ENCODE data around the gene DYNC1H1.

Gene DYNC1H1

GRCh38 chr14:101939646-101940170 is 24.7 kb upstream of the DYNC1H1 start:
- in situ Hi-C loops (cut with HindIII; ENCODE audit: low sequenced_read_pairs), result no loop called here

GRCh38 chr14:101944451-101944850 is 19.9 kb upstream of the DYNC1H1 start:
- in situ Hi-C loops (cut with HindIII; ENCODE audit: low sequenced_read_pairs), result no loop called here

DNA sequence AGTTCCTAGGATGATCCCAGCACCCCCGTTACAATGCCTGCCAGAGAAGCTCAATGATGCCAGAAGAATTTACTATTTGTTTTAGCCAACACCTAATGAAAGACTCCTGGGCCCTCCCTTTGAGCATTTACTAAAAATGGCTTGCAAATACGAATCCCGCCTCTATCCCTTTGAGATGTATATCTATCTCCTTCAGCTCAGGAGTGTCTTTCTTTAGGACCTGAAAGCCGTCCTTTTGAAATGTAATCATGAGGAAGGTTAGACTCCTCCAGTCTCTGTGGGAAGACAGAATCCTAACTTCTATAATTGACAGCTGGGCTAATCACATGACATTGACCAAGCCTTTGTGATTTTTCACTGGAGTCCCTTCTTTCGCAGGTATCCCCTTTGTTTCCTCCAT is 19.2 kb upstream of the DYNC1H1 start:
- in situ Hi-C loops (cut with HindIII; ENCODE audit: low sequenced_read_pairs), result no loop called here

GRCh38 chr14:101947577-101947903 is 16.8 kb upstream of the DYNC1H1 start:
- in situ Hi-C loops (cut with HindIII; ENCODE audit: low sequenced_read_pairs), result no loop called here

DNA sequence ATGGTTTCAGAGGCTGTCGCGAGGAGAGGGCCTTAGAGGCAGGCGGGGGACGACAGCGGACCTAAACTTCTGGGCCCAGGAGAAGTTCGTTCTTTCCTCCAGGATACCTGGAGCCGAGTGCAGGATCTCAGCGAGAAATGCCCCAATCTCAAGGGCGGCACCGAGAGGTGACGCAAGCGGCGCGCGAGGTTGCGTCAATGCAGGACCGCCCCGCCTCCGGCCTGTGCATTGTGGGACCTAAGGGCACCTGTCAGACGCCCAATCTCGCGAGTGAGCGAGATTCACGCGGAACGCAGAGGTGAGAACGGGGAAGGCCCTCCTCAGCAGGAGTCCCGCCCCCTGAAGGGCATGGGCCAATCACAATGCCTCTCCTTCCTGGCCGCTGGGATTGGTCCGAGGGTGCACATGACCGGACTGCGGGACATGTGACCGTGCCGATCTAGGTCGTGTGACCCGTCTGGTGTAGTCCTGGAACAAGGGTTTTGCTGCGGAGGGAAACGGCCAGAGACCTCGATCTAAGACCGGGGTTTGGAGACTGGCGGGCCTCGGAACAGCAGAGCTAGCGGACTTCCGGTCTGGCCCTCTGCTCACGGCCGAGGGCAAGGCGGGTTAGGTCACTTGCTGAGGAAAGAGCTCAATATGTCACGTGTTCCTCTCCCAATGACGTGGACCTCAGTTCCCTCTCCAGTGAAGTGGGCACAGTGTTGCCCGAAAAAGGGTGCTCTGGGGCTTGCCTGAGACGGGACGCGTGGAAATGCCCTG is 16.3 kb upstream of the DYNC1H1 start:
- in situ Hi-C loops (cut with HindIII; ENCODE audit: low sequenced_read_pairs), result no loop called here

DNA sequence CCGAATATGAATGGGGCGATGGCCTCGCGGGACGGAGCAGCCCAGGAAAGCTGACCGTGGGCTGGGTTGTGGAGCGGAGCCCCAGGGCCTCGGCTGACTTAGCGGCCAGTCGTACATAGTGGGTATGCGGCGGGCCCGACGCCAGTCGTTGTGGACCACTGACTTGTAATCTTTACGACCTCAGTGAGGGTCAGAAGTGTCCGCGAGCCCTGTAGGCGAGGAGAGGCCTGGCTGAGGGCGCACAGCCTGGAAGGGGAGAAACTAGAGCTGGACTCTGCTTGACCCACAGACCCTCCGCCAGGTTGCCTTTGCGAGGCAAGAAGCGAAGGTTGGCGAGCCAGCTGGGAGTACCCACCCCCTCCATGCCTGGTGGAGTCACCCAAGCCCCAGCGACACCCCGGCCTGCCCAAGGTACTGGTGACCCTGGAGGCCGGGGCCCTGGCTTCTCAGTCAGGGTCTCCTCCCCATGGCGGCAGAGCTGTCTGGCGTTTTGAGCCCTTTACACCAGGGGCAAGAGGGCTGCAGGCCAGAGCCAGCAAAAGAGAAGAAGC is 15.6 kb upstream of the DYNC1H1 start:
- in situ Hi-C loops (cut with HindIII; ENCODE audit: low sequenced_read_pairs), result no loop called here

DNA sequence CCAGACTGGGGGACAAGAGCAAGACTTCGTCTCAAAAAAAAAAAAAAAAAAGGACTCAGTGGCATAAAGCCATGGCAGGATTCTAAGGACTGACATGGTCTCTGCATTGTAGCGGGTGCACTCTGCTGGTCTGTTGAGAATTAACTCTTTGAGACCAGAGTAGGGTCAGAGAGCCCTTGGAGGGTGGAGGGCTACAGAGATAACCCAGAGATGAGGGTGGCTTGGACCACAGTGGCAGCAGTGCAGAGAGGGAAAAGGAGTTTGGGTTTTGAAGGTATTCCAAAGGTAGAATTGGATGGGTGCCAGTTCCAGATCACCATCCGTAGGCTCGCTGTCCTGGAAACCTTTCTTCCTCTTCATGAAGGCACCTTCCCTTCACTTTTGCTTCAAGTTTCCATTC is 14.3 kb upstream of the DYNC1H1 start:
- in situ Hi-C loops (cut with HindIII; ENCODE audit: low sequenced_read_pairs), result loop anchor here (25.0 kb wide), 1 partner anchor 238 kb away; no protein-coding TSS in a partner anchor

GRCh38 chr14:101950516-101951215 is 13.7 kb upstream of the DYNC1H1 start:
- in situ Hi-C loops (cut with HindIII; ENCODE audit: low sequenced_read_pairs), result loop anchor here (25.0 kb wide), 1 partner anchor 238 kb away; no protein-coding TSS in a partner anchor

GRCh38 chr14:101953151-101953550 is 11.2 kb upstream of the DYNC1H1 start:
- in situ Hi-C loops (cut with HindIII; ENCODE audit: low sequenced_read_pairs), result loop anchor here (25.0 kb wide), 1 partner anchor 241 kb away; no protein-coding TSS in a partner anchor

- in situ Hi-C loops (cut with HindIII; ENCODE audit: low sequenced_read_pairs), result loop anchor here (25.0 kb wide), 1 partner anchor 242 kb away; no protein-coding TSS in a partner anchor
These were observed 9.9 kb upstream of the DYNC1H1 start for GRCh38 chr14:101954501-101954900.

DNA sequence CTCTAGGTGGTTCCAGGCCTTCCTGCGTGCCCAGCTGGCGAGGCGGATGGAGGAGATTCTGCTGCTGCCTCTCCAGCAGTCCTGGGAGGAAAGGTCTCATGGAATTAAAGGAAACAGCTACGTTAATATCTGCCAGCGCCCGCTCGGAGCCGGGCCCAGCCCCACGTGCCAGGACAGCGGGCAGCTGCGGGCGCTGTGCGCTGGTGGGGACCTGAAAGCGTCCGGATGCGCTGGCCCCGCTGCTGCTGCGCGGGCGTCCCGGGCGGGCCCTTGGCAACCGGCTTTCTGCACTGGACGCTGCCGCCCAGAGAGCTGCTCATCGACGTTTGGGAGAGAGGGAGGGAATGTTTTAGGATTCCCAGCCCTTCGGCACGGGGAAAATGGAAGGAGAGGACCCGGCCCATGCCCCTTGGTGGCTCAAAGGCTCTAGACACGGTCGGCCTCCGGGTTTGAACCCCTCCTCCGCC is 8.6 kb upstream of the DYNC1H1 start:
- in situ Hi-C loops (cut with HindIII; ENCODE audit: low sequenced_read_pairs), result loop anchor here (25.0 kb wide), 1 partner anchor 243 kb away; no protein-coding TSS in a partner anchor

GRCh38 chr14:101956179-101956885 is 8.0 kb upstream of the DYNC1H1 start:
- in situ Hi-C loops (cut with HindIII; ENCODE audit: low sequenced_read_pairs), result loop anchor here (25.0 kb wide), 1 partner anchor 244 kb away; no protein-coding TSS in a partner anchor

GRCh38 chr14:101957406-101958234 is 6.8 kb upstream of the DYNC1H1 start:
- in situ Hi-C loops (cut with HindIII; ENCODE audit: low sequenced_read_pairs), result loop anchor here (25.0 kb wide), 1 partner anchor 245 kb away; no protein-coding TSS in a partner anchor

- in situ Hi-C loops (cut with HindIII; ENCODE audit: low sequenced_read_pairs), result loop anchor here (25.0 kb wide), 1 partner anchor 246 kb away; no protein-coding TSS in a partner anchor
These were observed 5.8 kb upstream of the DYNC1H1 start for GRCh38 chr14:101958418-101959180.

DNA sequence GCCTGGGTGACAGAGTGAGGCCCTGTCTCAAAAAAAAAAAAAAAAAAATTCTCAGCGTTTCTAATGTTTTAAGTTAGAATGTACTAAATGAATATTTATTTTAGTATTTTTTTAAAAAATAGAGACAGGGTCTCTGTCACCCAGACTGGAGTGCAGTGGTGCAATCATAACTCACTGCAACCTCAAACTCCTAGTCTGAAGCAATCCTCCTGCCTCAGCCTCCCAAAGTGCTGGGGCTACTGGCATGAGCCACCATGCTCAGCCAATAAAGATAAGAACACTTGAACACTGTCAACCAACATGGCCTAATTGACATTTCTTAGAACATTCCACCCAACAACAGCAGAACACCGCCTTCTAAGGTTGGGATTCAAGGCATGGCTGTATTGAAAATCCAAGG is 5.1 kb upstream of the DYNC1H1 start:
- in situ Hi-C loops (cut with HindIII; ENCODE audit: low sequenced_read_pairs), result loop anchor here (25.0 kb wide), 1 partner anchor 247 kb away; no protein-coding TSS in a partner anchor

DNA sequence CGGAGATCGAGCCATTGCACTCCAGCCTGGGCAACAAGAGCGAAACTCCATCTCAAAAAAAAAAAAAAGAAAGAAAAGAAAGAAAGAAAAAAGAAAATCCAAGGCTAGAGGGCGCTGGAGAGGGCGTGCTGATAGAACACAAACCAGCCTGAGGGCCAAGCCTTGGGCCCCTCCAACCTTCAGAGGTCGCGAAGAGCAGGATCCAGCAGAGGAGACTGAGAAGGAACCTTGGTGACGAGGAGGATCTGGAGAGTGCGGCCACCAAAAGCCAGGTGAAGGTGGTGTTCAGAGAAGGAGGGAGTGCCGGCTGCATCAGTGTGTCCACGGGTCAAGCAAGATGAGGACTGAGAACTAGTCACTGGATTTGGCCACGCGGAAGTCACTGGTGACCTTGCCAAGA is 4.1 kb upstream of the DYNC1H1 start:
- in situ Hi-C loops (cut with HindIII; ENCODE audit: low sequenced_read_pairs), result loop anchor here (25.0 kb wide), 1 partner anchor 248 kb away; no protein-coding TSS in a partner anchor

DNA sequence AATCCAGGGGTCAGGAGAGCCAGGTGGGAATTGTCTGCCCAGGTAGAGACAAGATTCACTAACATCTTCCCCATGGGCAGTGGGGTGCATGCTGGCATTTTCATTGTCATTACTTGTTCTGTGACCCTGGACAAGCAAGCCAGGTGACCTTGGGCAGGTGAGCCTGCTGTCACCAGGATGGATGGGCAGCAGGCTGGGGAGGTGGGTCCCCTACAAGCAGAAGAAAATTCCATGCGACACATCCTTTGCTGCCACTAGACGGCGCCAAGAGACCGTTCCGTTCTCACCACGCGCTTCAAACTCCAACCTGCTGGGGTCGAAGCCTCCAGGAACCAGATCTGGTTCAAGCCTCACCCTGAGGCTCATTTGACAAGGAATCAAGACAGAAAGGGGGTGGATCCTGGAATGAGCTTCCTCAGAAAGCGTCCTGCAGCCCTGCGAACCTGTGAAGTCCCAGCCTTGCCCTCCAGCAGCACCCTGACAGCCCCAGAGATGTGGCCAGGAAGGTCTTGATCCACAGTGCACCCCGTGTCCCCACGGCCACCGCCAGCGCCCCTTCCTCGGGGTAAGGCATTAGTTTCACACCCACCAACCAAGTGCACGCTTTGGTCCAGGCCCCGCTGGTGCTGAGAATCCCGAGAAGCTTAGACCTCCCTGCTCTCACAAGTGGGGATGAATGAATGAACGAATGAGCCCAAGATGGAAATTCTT is 3.2 kb upstream of the DYNC1H1 start:
- in situ Hi-C loops (cut with HindIII; ENCODE audit: low sequenced_read_pairs), result loop anchor here (25.0 kb wide), 1 partner anchor 249 kb away; no protein-coding TSS in a partner anchor

Measured in DLD1 (cell line).